Testis (tissue), 2 donors: ENCODE data around the gene CNNM4.

Experiments
- CTCF ChIP-seq, 3 experiments: fragments of 450-650 bp in 2 of 3; fragments of 200-600 bp in 1 of 3; sonication (generic) in 1 of 3; IDR thresholded peaks; one replicate each; pipeline ENCODE4 v1.5.1; 2016 to 2019; ENCODE audit warnings: antibody characterized with exemption in 3 of 3, mild to moderate bottlenecking in 2 of 3, moderate library complexity in 1 of 3
- POLR2A ChIP-seq: fragments of 450-650 bp; IDR thresholded peaks from one replicate; pipeline ENCODE4 v1.6.1; 2017; ENCODE audit warnings: antibody characterized with exemption, mild to moderate bottlenecking, moderate library complexity

DNA sequence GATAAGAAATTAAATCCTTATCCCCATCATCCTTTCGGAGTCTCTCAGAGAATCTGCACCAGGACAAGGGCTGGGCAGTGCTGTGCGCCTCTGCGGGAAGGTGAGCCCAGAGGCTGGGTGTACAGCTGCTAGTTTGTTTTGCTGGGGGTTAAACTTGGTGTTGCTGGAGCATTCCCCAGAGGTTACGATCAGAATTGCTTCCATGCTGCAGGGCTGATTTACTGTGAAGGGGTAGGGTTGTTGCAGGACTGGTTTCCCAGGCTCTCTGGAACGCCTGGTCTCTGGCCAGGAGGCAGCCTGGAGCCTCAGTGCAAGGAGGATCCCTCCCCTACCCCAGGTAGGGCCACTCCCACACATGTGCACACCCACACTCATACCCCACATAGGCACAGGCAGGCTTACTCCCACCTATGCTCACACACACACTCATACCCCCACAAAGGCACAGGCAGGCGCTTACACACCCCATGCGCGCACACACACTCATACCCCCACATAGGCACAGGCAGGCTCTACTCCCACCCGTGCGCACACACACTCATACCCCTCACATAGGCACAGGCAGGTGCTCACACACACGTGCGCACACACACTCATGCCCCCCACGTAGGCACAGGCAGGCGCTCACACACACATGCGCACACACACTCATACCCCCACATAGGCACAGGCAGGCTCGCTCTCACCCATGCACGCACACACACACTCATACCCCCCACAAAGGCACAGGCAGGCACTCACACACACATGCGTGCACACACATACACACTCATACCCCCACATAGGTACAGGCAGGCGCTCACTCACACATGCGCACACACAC is 11.3 kb downstream of the CNNM4 start:
- TF ChIP-seq CTCF (IDR thresholded peaks at IDR 0.05) (no peak), POLR2A (no peak)
